ENCODE results near the gene ASNSD1. TPM values are rescaled to one million over a fixed set of nuclear protein-coding genes. Genes with fewer than 3 reads are reported as not detected.
A peak's percentile ranks its signal among the peaks of the same experiment; 100 is the strongest.

Gene ASNSD1
- total and polyA plus RNA-seq, 2 of the 13 experiments (the other 11 are each of a cell fraction or from before 2014, with no cell fraction given), result 35.1 to 96.6 TPM

DNA sequence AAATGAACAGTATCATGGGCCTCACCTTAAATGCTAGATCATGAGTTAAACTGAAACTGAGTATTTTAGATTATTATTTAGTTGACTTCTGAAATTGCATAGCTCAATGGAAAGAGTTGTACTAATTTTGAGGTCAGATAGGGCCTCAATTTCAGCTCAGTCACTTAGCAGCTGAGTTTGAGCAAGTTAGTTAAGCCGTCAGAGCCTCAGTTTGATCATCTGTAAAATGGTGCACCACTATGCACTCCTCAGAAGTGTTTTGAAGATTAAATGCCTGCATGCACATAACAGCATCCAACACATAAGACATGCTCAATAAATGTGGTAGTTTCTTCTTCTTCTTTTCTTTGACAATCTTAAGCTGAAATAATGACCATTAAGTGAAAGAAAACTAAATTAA is 38.2 kb upstream of the ASNSD1 start:
- CTCF ChIA-PET (ENCODE audit: low intra/inter-chr PET ratio, low total read pairs), result no interaction called here
- H3K9me3 ChIP-seq (ENCODE audit: low read length), result no peaks in the 10 kb centered on the region
- H2AFZ ChIP-seq (ENCODE audit: low read length), result no peak overlapping the region
- POLR2A ChIA-PET, result no interaction called here
- no peaks in the 10 kb centered on the region for H3K36me3 ChIP-seq (replicated peaks in 1 of 2; ENCODE audit: control insufficient read depth in 1 of 2, insufficient read depth in 2 of 2, low read length in 2 of 2)
- H3K4me2 ChIP-seq (ENCODE audit: low read depth, low read length), result no peak overlapping the region
- FAIRE-seq, result no peak
- no peak for DNase-seq (ENCODE audit: low spot score)
- H3K79me2 ChIP-seq (ENCODE audit: insufficient read depth, low read length), result no peaks in the 10 kb centered on the region
- TF ChIP-seq ZNF629 (CRISPR knock-in tag; conservative IDR thresholded peaks at IDR 0.05), result peak; percentile 79
- no peak for TF ChIP-seq MXD4 (CRISPR knock-in tag; IDR thresholded peaks at IDR 0.05)
- intact Hi-C loops (cut with micrococcal nuclease; ENCODE audit: unreplicated experiment), result no loop called here
- in situ Hi-C loops (cut with HindIII; ENCODE audit: extremely low pct_ligation_motif_present, low pct_unique_long_range_greater_than_20kb), result no loop called here
- H3K4me1 ChIP-seq (ENCODE audit: insufficient read depth, low read length), result peaks cover 19% of the 10 kb centered on the region
- H4K20me1 ChIP-seq (ENCODE audit: insufficient read depth, low read length), result no peaks in the 10 kb centered on the region
- no peaks in the 10 kb centered on the region for H3K27me3 ChIP-seq (ENCODE audit: control insufficient read depth in 1 of 2, insufficient read depth in 2 of 2, low read length in 2 of 2)
- H3K27ac ChIP-seq (ENCODE audit: extremely low read length, insufficient read depth, low read length), result no peak overlapping the region
- H3K9ac ChIP-seq (ENCODE audit: insufficient read depth, low read depth, low read length), result no peak overlapping the region
- no peak for ATAC-seq
- no peak overlapping the region for H3K4me3 ChIP-seq (replicated peaks in 1 of 3; ENCODE audit: insufficient read depth in 1 of 3, low read depth in 2 of 3, low read length in 3 of 3)
- WGBS (ENCODE audit: low lambda C conversion rate), result 6% methylated on average over 1 of the region's 1 CpG
- no TSS peak for BruUV-seq (replicated peaks)

DNA sequence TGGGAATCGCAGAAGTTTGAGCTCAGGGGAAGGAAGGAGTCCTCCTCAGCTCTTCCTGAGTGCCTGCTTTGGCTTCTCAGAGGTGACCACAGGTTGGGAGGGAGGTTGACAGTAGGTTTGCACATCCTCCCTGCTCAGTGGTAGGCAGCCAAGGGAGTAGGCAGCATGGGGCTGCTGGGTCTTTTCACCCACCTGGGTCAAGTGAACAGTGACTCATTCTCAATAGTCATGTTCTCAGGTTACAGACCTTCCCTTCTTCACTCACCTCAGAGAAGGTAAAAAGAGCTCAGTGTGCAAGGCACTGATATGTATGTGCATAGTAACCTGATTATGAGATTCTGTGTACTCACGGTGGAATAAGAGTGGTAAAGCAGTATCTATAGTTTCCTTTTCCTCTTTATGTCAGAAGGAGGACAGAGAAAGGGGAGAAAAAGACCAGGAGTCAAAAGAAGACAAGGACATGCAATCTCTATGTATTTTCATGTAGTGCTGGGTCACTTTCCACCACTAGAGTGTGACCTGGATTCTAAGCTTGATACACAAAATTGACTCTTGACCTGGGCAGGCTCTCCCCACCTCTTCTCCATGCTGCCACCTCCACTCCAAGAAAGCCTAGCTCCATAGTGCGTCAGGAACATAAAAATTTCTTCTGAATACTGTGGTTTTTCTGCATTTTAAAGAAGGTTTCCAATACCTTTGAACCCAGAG is 36.5 kb upstream of the ASNSD1 start:
- Histone ChIP-seq H3K27me3 (ENCODE audit: control insufficient read depth in 1 of 2, insufficient read depth in 2 of 2, low read length in 2 of 2) (no peaks in the 10 kb centered on the region), H3K4me2 (ENCODE audit: low read depth, low read length) (no peak overlapping the region), H3K4me3 (replicated peaks in 1 of 3; ENCODE audit: insufficient read depth in 1 of 3, low read depth in 2 of 3, low read length in 3 of 3) (no peak overlapping the region), H2AFZ (ENCODE audit: low read length) (no peak overlapping the region), H3K9ac (ENCODE audit: insufficient read depth, low read depth, low read length) (no peak overlapping the region), H3K27ac (ENCODE audit: extremely low read length, insufficient read depth, low read length) (no peak overlapping the region), H3K4me1 (ENCODE audit: insufficient read depth, low read length) (peaks cover 12% of the 10 kb centered on the region), H3K9me3 (ENCODE audit: low read length) (no peaks in the 10 kb centered on the region), H4K20me1 (ENCODE audit: insufficient read depth, low read length) (no peaks in the 10 kb centered on the region), H3K36me3 (replicated peaks in 1 of 2; ENCODE audit: control insufficient read depth in 1 of 2, insufficient read depth in 2 of 2, low read length in 2 of 2) (no peaks in the 10 kb centered on the region), H3K79me2 (ENCODE audit: insufficient read depth, low read length) (no peaks in the 10 kb centered on the region)
- WGBS (ENCODE audit: low lambda C conversion rate), result 16% methylated on average over 3 of the region's 3 CpGs
- in situ Hi-C loops (cut with HindIII; ENCODE audit: extremely low pct_ligation_motif_present, low pct_unique_long_range_greater_than_20kb), result no loop called here
- peak; percentile 89 for TF ChIP-seq SIX4 (CRISPR knock-in tag; IDR thresholded peaks at IDR 0.05)
- TF ChIP-seq EZH2 (conservative IDR thresholded peaks at IDR 0.05; ENCODE audit: low read depth, low read length), result no peak
- 0 out of 2 replicates have a peak, but pooled peaks have one; percentile 10 for TF ChIP-seq SAP130 (CRISPR knock-in tag; IDR thresholded peaks at IDR 0.05; ENCODE audit: low read depth)
- peak; percentile 53; the same call in 1 of the 2 replicates for TF ChIP-seq SIX1 (CRISPR knock-in tag; IDR thresholded peaks at IDR 0.05; ENCODE audit: borderline replicate concordance)
- TF ChIP-seq, protein P1, sequence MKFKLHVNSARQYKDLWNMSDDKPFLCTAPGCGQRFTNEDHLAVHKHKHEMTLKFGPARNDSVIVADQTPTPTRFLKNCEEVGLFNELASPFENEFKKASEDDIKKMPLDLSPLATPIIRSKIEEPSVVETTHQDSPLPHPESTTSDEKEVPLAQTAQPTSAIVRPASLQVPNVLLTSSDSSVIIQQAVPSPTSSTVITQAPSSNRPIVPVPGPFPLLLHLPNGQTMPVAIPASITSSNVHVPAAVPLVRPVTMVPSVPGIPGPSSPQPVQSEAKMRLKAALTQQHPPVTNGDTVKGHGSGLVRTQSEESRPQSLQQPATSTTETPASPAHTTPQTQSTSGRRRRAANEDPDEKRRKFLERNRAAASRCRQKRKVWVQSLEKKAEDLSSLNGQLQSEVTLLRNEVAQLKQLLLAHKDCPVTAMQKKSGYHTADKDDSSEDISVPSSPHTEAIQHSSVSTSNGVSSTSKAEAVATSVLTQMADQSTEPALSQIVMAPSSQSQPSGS (CRISPR knock-in tag; IDR thresholded peaks at IDR 0.05), result no peak
- TF ChIP-seq, protein P2, sequence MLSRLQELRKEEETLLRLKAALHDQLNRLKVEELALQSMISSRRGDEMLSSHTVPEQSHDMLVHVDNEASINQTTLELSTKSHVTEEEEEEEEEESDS (CRISPR knock-in tag; IDR thresholded peaks at IDR 0.05; ENCODE audit: borderline replicate concordance), result no peak
- TF ChIP-seq FOSL2 (CRISPR knock-in tag; IDR thresholded peaks at IDR 0.05), result peak; percentile 85
- intact Hi-C loops (cut with micrococcal nuclease; ENCODE audit: unreplicated experiment), result loop anchor here (2.0 kb wide), 1 partner anchor 44 kb away; the partner anchor contains the start of gene SLC40A1
- CTCF ChIA-PET (ENCODE audit: low intra/inter-chr PET ratio, low total read pairs), result interaction anchor here (0.6 kb wide), 1 partner anchor 187 kb away, joined by 6 read pairs; no protein-coding TSS in a partner anchor
- POLR2A ChIA-PET, result interaction anchor here (1.1 to 1.5 kb wide), 3 partner anchors 12 to 102 kb away, joined by 3 to 8 read pairs (median 6); partner anchors contain the start of gene SLC40A1
- BruUV-seq (replicated peaks), result no TSS peak
- DNase-seq (ENCODE audit: low spot score), result peak; percentile 23
- ATAC-seq, result peak; percentile 79
- no peak for FAIRE-seq

Data from HepG2 (cell line).